ACHN (cell line): ENCODE measurements around the gene TCF4.

Experiments
- DNase-seq: peaks from one replicate; pipeline ENCODE4 v3.0.0-alpha.2; 2015
- in situ Hi-C: cut with HindIII; loops from 2 replicates; pipeline ENCODE4 v1.10.0; 2017; ENCODE audit warnings: low sequenced_read_pairs, low pct_ligation_motif_present, low pct_unique_long_range_greater_than_20kb

TCF4 gene

DNA sequence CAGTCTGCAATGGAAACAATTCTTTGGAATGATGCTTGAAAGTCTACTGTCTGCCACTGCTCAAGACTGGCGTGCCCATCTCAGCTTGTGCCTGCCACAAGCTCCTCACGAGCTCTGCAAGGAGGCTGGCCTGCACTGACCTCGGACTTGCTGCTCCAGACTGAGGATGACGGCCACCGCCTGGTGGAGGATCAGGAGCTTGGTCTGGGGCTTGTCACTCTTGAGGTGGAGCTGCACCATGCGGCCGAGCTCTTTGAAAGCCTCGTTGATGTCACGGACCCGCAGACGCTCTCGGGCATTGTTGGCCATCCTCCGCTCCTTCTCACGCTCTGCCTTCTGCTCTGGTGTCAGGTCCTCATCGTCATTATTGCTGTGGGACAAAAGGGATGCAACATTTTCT is 359.3 kb downstream of the TCF4 start:
- in situ Hi-C loops, result no loop called here
- no peak for DNase-seq

DNA sequence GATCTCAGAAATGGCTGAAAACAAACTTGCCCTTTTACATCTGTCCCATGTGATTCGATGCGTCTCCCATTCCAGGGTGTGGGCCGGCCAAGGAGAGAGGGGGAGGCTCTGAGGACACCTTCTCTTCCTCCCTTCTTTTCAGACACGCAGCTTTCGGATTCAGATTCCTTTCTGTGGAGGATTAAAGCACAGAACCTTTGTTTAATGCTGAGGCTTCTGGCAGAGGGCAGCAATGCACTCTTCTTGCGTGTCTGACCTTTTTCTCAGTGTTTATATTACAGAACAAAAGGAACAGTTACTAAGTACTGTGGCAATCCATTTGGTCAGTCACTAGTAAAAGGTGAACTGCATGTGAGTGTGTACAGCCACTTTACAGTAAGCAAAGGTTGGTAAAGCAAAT is 359.8 kb downstream of the TCF4 start:
- in situ Hi-C loops, result no loop called here
- DNase-seq, result no peak

DNA sequence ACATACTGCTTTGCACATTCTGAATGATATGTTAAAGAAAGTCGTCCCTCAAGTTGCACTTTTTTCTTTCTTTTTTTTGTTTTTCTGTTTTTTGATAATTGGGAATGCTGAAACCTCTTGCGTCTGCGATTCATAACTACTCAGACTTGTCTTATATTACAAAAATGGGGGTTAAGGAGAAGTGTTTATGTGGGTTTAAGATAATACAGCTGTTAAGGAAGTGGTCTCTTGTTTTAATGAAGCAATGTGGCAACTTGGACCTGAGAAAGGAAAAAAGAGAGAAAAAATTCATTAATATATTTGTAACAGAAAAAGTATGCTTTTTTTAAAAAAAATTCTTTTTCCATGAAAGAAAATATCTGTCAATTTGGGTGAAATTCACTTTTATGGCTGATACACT is 360.2 kb downstream of the TCF4 start:
- no peak for DNase-seq

DNA sequence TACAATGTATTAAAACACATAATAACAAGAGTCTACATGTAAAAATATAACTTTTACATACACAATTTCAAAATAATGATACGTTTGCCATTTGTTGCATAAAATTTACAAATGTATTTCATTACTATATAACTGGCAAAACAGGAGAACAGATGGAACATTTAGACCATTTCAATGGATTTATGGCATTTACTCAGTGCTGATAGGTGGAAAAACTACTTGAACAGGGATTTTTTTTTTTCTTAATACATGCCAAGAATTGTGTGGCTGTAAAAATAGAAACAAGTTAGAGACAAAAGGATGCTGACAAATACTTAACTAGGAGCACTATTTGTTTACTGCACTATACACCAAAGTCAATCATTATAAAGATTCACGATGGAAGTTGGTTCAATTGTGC is 361.9 kb downstream of the TCF4 start:
- DNase-seq, result no peak
- in situ Hi-C loops, result no loop called here

More for the DNA sequence above, 360.2 kb downstream of the TCF4 start:
- in situ Hi-C loops, result no loop called here

DNA sequence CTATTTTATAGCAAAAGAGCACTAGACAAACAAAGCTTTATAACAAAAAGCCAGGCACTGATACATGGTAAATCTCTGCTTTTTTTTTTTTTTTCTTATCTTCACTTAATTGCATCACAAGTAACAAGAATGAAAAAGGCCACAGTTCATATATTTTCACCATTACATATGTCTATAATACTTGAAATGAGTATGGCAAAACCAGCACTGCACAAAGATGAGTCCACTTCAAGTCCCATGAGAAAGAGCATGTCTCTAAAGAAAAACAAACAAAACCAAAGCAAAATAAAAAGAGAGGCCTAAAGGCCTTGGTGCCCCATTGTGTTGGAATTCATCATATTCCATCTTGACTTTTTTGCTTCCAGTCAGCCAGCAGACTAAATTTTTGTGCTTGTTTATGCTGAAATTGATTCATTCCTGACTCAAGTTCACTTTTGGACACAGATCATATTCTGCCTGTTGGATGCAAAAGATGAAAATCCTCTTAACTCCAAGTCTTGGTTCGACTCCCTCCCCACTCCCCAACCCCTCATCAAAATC is 363.8 kb downstream of the TCF4 start:
- in situ Hi-C loops, result no loop called here
- DNase-seq, result no peak

DNA sequence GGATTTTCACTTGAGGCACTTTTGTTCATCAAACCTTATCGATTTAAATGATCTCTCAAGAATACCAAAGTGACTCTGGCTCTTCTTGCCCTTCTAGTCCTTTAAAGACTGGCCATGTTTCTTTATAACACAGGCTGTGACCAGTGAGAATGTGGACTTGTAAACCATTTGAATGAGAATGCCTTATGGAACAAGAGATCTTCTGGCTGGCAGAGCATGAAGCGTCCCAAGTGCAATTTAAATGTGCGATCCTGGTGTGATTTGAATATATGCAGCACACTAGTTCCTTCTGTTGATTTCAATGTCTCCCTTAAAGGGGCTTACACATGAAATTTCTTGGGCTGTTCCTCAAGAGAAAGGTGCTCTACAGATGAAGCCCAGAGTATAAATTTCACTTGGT is 366.4 kb downstream of the TCF4 start:
- no peak for DNase-seq
- in situ Hi-C loops, result no loop called here

DNA sequence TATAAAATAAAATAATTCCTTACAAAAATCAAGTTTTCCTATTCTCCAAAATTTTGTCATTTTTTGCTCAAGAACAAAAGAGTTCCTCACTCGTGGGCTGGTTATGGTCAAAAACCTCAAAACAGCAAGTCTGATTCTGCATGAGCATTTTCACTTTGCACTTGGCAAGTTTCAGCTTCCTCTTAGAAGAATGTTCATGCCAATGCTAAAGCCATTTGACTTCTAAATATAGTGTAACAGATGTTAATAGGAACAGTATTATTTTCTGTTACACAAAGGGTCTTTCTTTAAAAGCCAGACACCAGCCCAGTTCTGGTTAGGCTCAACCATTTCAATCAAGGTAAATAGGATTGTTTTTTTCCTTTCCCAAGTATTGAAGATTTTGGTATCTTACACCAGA is 367.5 kb downstream of the TCF4 start:
- in situ Hi-C loops, result no loop called here
- no peak for DNase-seq

DNA sequence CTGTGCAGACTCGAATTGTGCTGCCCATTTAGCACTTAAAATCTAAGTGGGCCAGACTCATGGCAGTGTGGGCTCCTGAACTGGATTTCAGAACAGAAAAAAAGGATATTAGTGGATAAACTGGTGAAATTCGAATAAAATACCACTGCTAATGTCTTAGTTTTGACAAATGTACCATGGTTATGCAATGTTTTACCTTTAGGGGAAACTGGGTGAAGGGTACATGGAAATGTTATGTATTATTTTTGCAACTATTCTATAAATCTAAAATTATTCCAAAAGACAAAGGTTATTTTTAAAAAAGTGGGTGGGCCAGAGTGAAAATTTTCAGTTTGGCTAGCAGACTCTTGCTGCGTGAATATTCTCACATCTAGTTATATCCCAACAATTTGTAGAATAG is 368.2 kb downstream of the TCF4 start:
- in situ Hi-C loops, result no loop called here
- DNase-seq, result no peak

DNA sequence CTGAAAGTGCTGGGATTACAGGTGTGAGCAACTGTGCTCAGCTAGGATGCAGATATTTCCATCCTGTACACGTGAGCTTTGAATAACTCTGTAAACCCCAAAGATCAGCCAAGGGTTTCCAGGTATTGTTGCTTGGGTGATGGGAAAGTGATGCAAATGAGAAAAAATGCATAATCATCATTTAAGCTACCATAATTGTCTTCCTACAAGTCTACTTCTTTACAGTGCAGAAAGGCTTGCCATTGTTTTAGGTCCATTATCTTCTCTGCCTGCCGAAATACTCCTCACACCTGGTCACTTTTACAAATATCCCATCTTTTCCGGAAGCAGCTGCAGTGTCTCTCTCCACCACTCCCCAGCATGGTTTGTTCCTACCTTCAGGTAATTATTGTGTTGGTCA is 368.9 kb downstream of the TCF4 start:
- in situ Hi-C loops, result no loop called here
- DNase-seq, result no peak

DNA sequence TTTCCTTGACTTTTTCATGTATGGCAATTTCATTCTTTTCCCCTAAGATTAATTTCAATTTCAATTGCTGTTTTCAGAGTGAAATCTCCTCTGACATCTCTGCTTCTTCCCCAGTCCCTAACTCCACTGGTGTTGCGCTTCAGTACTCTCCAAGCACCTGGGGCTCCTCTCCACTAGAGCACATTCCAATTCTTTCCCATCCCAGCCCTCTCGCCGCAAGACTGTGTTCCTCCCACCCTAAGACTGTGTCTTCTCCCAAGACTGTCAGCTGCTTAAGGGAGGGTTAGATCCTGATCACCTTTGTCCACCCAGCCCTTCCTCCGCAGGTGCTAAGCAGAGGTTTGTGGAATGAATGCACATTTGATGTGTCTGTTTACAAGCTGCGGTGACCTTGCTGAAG is 373.0 kb downstream of the TCF4 start:
- in situ Hi-C loops, result no loop called here
- no peak for DNase-seq

DNA sequence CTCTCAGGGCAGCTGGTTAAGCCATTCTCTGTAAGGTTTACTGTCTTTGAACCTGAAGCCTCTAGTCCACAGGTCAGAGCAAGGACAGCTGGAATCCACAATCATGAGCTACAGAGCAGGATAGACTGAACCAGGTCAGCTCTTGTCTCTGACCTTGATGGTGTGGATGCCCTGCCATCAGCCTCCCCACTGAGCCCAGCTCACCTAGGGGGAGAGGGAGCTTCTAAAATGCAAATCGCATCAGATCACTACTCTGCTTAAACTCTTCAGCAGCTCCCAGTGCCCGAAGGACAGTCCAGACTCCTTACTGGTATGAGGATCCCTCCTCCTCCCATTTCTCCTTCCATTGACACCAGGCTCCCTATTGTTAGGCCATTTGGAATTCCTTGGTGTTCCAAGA is 373.5 kb downstream of the TCF4 start:
- in situ Hi-C loops, result no loop called here
- no peak for DNase-seq

DNA sequence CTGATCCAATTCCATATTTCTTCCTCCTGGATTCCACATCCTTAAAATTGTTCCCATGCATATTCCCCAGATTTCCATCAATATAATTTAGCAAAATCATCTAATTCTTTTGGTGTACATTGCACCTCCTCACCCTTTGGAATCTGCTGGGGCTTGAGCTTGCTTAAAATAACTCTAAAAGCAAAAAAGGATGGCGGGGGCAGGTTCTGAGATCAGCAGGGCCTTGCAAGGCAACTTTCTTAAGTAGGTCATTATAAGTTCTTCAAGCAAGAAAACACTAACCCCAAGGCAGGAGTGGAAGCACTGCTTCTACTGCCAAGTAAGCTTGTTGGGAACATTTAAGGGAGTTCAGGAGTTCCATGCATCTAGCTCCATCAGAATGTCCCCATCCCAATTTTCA is 374.4 kb downstream of the TCF4 start:
- DNase-seq, result no peak
- in situ Hi-C loops, result no loop called here

DNA sequence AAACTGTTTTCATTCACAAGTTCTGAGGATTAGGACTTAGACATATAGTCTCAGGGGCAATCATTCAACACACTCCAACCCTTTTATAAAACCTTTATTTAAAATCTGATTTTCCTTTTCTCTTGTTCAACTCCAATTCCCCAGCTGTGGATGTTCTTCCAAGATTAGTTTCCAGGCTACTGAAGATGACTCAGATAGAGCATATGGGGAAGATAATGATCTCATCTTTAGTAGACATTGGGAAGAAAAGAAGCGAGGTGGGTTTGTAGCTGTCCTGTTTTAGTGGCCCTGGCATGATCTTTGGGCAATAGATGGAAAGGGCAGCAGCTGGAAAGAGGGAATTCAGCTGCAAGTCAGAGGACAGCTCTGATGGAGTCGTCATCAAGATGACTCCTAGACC is 381.1 kb downstream of the TCF4 start:
- in situ Hi-C loops, result no loop called here
- DNase-seq, result no peak

DNA sequence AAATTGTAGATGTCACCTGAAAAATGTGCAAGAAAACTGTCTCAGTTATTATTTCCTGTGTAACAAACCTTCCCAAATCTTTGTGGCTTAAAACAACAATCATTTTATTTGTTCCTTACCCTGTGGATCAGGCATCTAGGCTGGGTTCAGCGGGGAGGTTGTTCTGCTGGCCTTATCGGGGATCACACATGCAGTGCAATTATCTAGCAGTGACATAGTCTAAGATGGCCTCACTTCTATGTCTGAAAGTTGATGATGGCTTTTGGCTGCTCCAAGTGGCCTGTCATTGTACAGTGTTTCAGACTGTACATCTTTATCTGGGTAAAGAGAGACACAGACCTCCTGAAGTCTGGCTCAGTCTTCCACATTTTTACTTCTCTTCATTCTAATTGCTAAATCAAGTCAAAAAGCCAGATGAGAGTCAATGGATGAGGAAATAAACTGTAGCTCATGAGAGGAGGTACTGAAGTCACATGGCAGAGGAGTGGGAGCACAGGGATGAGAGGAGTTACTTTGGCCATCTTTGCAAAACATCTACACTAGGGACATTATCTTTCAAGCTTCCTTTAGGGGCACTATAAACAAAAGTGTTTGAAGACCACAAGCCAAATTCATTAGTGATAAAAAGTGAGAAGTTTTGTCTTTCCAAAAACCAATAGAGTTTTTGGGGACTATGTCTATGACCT is 385.6 kb downstream of the TCF4 start:
- DNase-seq, result no peak
- in situ Hi-C loops, result no loop called here

DNA sequence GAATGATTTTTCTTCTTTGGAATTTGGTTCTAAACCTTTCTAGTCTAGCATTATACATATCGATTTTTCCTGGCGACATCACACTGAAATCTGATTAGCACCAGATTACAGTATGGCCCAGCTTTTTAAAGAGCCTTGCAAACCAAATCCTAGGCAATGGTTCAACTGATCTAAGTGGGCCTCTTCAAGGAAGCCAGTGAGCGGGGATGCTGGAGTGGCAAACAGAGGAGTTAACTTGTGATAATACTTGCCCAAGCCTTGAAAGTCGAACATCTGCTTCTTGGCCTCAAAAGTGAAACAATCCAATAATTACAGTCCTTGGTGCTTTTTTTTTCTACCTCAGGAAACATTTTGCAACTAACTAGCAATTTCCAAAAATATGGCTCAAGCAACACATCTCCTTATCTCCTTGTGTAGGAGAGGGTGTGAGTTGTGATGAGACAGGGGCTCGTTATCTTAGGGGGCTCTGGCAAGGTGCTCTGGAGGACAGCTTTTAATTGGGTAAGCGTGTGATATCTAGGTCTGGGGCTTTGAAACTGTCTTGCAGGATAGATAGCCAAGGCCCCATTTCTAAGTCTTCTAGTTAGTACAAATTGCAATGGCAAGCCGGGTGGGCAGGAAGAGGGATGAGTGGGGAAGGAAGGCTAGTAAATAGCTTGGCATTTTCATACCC is 388.6 kb downstream of the TCF4 start:
- DNase-seq, result no peak
- in situ Hi-C loops, result no loop called here

DNA sequence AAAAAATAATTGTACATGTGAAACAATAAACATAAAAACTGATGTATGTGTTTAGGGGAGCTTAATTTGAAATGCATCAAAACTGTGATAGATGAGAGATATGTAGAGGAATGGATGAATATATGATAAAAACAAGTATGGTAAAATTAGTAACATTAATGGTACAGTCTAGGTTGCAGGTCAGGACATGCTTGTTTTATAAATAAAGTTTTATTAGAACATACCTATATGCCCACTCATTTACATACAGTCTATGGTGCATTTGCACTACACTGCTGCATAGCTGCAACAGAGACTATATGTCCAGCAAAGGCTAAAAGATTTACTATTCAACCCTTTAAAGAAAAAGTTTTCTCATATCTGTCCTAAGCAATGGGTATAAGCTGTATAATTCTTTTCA is 392.1 kb downstream of the TCF4 start:
- in situ Hi-C loops, result no loop called here
- no peak for DNase-seq

DNA sequence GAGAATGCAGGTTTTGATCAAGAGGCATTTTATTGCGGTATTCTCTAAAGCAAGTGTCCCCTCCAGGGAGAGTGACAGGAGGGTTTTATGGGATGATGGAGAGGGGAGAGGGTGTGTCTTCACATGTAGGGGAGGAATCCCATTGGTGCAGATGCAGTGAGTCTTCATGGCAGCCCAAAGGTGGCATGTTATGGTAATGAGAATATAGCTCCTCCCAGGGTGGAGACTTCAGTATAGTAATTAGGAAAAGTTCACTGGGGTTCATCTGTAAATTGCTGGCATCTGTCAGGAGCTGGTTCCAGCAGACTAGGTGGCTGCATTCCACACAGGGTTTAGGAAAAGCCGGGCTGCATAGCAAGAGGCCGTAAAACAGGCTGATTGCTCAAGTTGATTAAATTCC is 398.0 kb downstream of the TCF4 start:
- no peak for DNase-seq

DNA sequence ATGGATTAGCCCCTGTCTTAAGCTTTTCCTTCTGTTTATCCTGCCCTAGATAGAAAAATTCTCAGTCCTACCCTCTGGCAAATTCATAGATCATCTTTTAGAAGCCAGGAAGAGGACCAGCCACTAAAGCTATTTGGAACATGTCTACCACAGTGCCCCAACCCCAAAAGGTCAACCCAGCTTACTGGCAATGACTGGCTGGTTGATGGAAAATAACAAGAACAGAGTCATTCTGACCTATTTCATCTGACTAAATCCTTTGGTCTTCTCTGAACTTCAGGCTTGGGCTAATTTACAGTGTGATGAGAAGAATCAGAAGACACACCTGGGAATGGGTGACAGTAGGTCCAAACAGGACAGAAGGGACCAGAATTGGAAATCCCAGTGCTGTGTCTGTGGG is 401.4 kb downstream of the TCF4 start:
- in situ Hi-C loops, result no loop called here
- DNase-seq, result no peak

More for the DNA sequence above, 398.0 kb downstream of the TCF4 start:
- in situ Hi-C loops, result no loop called here

DNA sequence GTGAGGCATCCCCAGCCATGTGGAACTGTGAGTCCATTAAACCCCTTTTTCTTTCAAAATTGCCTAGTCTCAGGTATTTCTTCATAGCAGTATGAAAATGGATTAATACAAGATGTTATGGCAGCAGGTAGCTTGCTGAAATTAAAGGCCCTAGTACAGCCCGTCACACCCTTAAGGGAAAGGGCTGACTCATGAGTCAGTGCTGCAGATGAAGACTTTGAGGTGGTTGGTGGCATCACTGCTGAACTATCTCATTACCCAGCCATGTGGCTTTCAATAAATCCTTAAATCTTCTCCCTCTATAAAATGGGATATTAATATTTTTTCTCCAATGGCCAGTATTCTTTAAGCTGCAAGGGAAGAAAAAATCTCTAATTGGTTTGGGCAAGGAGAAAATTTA is 402.6 kb downstream of the TCF4 start:
- in situ Hi-C loops, result no loop called here
- DNase-seq, result no peak

DNA sequence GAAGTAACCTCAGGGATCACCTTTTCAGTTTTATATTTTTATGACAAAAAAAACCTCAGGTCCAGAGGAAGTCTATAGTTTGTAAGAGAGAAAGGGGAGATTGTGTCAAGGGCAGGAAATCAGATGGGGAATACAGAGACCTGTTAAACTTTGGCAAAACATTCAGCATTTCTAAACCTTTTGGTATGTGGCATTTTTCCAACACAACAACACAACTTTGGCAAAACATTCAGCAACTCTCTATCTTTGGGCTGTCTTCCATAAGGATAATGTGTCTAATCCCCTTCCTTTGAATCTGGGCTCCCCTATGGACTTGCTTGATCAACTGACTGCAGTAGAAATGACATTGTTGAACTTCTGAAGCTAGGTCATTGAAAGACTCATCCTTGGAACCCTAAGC is 408.2 kb downstream of the TCF4 start:
- in situ Hi-C loops, result no loop called here
- no peak for DNase-seq
